Naive thymus-derived CD4-positive, alpha-beta T cell (primary cell): ENCODE results near the gene RGS19. TPM values are rescaled to one million over a fixed set of nuclear protein-coding genes. Genes with fewer than 3 reads are reported as not detected.
A peak's percentile ranks its signal among the peaks of the same experiment; 100 is the strongest.

ENCODE experiments used
- ATAC-seq: fragments of 150-1000 bp; cut with Tn5 transposase; 2 replicates; pipeline ENCODE4 v1.10.0; 2021; ENCODE audit warnings: mild to moderate bottlenecking, moderate library complexity
- CTCF ChIA-PET: fragments of 350-600 bp; sonication (Branson Sonifier 250); formaldehyde crosslinking; loops from one replicate; lab custom pipeline; 2021; ENCODE audit warnings: antibody characterized with exemption; lab: Charles Lee
- POLR2A ChIA-PET: fragments of 350-600 bp; sonication (Branson Sonifier 250); formaldehyde crosslinking; loops from one replicate; lab custom pipeline; 2021; ENCODE audit warnings: antibody characterized with exemption, inconsistent platforms; lab: Charles Lee
- DNase-seq, 9 donors: peaks; one replicate each; pipeline versions ENCODE4 v3.0.0 to v3.0.0-alpha.2; 2020 to 2022; ENCODE audit warnings: mixed read lengths in 1 of 9
- H3K27ac ChIP-seq: one replicate; pipeline ENCODE4 v1.7.0; 2013; ENCODE audit warnings: mild to moderate bottlenecking, low read depth, low read length, moderate library complexity
- H3K27me3 ChIP-seq, 2 donors: one replicate each; pipeline ENCODE4 v1.7.0; 2013; ENCODE audit warnings: low read length in 2 of 2, mild to moderate bottlenecking in 2 of 2, moderate library complexity in 2 of 2; ENCODE audit not compliant: control insufficient read depth in 2 of 2, insufficient read depth in 2 of 2
- H3K36me3 ChIP-seq, 3 experiments: 1 replicate in 2 of 3; 2 replicates in 1 of 3; pipeline ENCODE4 v1.7.0; 2013; ENCODE audit warnings: low read length in 3 of 3, mild to moderate bottlenecking in 3 of 3, moderate library complexity in 1 of 3; ENCODE audit not compliant: insufficient read depth in 3 of 3, control insufficient read depth in 2 of 3
- H3K4me1 ChIP-seq, 2 donors: one replicate each; pipeline ENCODE4 v1.7.0; 2013; ENCODE audit warnings: low read length in 2 of 2, mild to moderate bottlenecking in 2 of 2, moderate library complexity in 1 of 2; ENCODE audit not compliant: control insufficient read depth in 2 of 2, insufficient read depth in 2 of 2
- H3K4me3 ChIP-seq: 2 replicates; pipeline ENCODE4 v1.7.0; 2013; ENCODE audit warnings: mild to moderate bottlenecking, low read length
- H3K9me3 ChIP-seq, 3 experiments: 1 replicate in 2 of 3; 2 replicates in 1 of 3; pipeline ENCODE4 v1.7.0; 2013; ENCODE audit warnings: low read length in 3 of 3; ENCODE audit not compliant: control insufficient read depth in 2 of 3
- H3K27ac Mint-ChIP-seq, 9 donors: one replicate each; pipeline ENCODE4 v1.8.0; 2020 to 2022; ENCODE audit warnings: mixed read lengths in 9 of 9, mild to moderate bottlenecking in 8 of 9, moderate library complexity in 5 of 9, inconsistent platforms in 2 of 9
- H3K27me3 Mint-ChIP-seq, 5 donors: one replicate each; pipeline ENCODE4 v1.8.0; 2021 to 2022; ENCODE audit warnings: mixed read lengths in 5 of 5, mild to moderate bottlenecking in 1 of 5
- H3K36me3 Mint-ChIP-seq, 5 donors: one replicate each; pipeline ENCODE4 v1.8.0; 2020 to 2022; ENCODE audit warnings: mixed read lengths in 5 of 5, mild to moderate bottlenecking in 3 of 5, inconsistent platforms in 1 of 5
- H3K4me1 Mint-ChIP-seq, 7 donors: one replicate each; pipeline ENCODE4 v1.8.0; 2020 to 2022; ENCODE audit warnings: mixed read lengths in 7 of 7, mild to moderate bottlenecking in 3 of 7, inconsistent platforms in 1 of 7
- H3K4me3 Mint-ChIP-seq, 10 donors: one replicate each; pipeline ENCODE4 v1.8.0; 2020 to 2022; ENCODE audit warnings: mild to moderate bottlenecking in 10 of 10, mixed read lengths in 10 of 10, moderate library complexity in 6 of 10, inconsistent platforms in 2 of 10
- H3K9me3 Mint-ChIP-seq, 11 donors: one replicate each; pipeline ENCODE4 v1.8.0; 2020 to 2022; ENCODE audit warnings: mixed read lengths in 11 of 11, mild to moderate bottlenecking in 4 of 11, inconsistent platforms in 1 of 11, moderate library complexity in 1 of 11
- intact Hi-C, 2 donors: fragments of 100-400 bp; cut with micrococcal nuclease; formaldehyde crosslinking; loops; one replicate each; pipeline ENCODE4 v1.15.1; 2023
- polyA plus RNA-seq, 2 donors: library from polyadenylated mRNA; unstranded; fragments of 300-500 nt; fragmentation: Illumina TruSeq; gene quantifications; one replicate each; pipeline ENCODE4 v1.2.3, GENCODE V29; 2021
- total RNA-seq, 6 experiments: library from RNA in 5 of 6; stranded (reverse) in 5 of 6; gene quantifications; 1 replicate in 5 of 6; 2 replicates in 1 of 6; pipeline ENCODE4 v1.2.3 and lab custom pipeline; 2021 to 2026

RGS19 gene
- total and polyA plus RNA-seq, 7 experiments from 2014 or later, result 21.8 to 93.4 (median 55.2) TPM

GRCh38 chr20:64108731-64109681 is 29.7 kb upstream of the RGS19 start:
- ATAC-seq (no peak), DNase-seq (peak in 1 of 9 donors; percentile 5)
- ChIA-PET POLR2A (no interaction called here), CTCF (no interaction called here)
- no peaks in the 10 kb centered on the region for H3K4me1 ChIP-seq
- H3K4me3 Mint-ChIP-seq, result no peak overlapping the region
- intact Hi-C loops, result no loop called here
- no peak overlapping the region for H3K4me3 ChIP-seq
- no peaks in the 10 kb centered on the region for H3K36me3 Mint-ChIP-seq
- peaks cover 0 to 8% (median 0%) of the 10 kb centered on the region in 7 donors for H3K4me1 Mint-ChIP-seq
- peaks cover 0 to 4% (median 0%) of the 10 kb centered on the region in 5 donors for H3K27me3 Mint-ChIP-seq
- no peak overlapping the region for H3K27ac Mint-ChIP-seq
- H3K9me3 Mint-ChIP-seq, result no peaks in the 10 kb centered on the region
- H3K27ac ChIP-seq, result no peak overlapping the region
- no peaks in the 10 kb centered on the region for H3K9me3 ChIP-seq
- H3K27me3 ChIP-seq, result no peaks in the 10 kb centered on the region
- H3K36me3 ChIP-seq, result no peaks in the 10 kb centered on the region

GRCh38 chr20:64107736-64108457 is 28.6 kb upstream of the RGS19 start:
- Histone ChIP-seq H3K27ac (no peak overlapping the region), H3K27me3 (no peaks in the 10 kb centered on the region), H3K9me3 (no peaks in the 10 kb centered on the region), H3K36me3 (no peaks in the 10 kb centered on the region), H3K4me3 (no peak overlapping the region), H3K4me1 (no peaks in the 10 kb centered on the region)
- intact Hi-C loops, result no loop called here
- peaks cover 0 to 15% (median 4%) of the 10 kb centered on the region in 5 donors for H3K27me3 Mint-ChIP-seq
- no peaks in the 10 kb centered on the region for H3K36me3 Mint-ChIP-seq
- ATAC-seq, result peak; percentile 47
- H3K4me3 Mint-ChIP-seq, result peak overlapping the region in 1 of 10 donors; percentile 20
- ChIA-PET CTCF (interaction anchor here (0.6 kb wide), 1 partner anchor 466 kb away, joined by 3 read pairs; no protein-coding TSS in a partner anchor), POLR2A (no interaction called here)
- no peak overlapping the region for H3K27ac Mint-ChIP-seq
- no peaks in the 10 kb centered on the region for H3K9me3 Mint-ChIP-seq
- DNase-seq, result peak in 1 of 9 donors; percentile 7
- H3K4me1 Mint-ChIP-seq, result peaks cover 0 to 9% (median 2%) of the 10 kb centered on the region in 7 donors

GRCh38 chr20:64106981-64107735 is 27.8 kb upstream of the RGS19 start, which contains the start of gene NPBWR2:
Gene NPBWR2, minus strand, starts transcription at chr20:64107565. Its CDS starts 734 bp downstream, at chr20:64106831.
- Histone ChIP-seq H3K27ac (no peak within 1 kb of the TSS), H3K4me3 (no peak within 1 kb of the TSS)
- intact Hi-C loops, result no loop called here

GRCh38 chr20:64106435-64106961 is 27.2 kb upstream of the RGS19 start:
- H3K36me3 ChIP-seq, result no peaks in the 10 kb centered on the region
- peak in 2 of 9 donors; percentile 3 to 5 for DNase-seq
- CTCF ChIA-PET, result no interaction called here

More at GRCh38 chr20:64106981-64107735, 27.8 kb upstream of the RGS19 start, which contains the start of gene NPBWR2:
- Histone ChIP-seq H3K36me3 (no peaks in the 10 kb centered on the region), H3K9me3 (no peaks in the 10 kb centered on the region), H3K27me3 (no peaks in the 10 kb centered on the region), H3K4me1 (no peaks in the 10 kb centered on the region)
- ATAC-seq, result peak; percentile 71
- CTCF ChIA-PET, result interaction anchor here (0.6 kb wide), 1 partner anchor 465 kb away, joined by 3 read pairs; no protein-coding TSS in a partner anchor
- Mint-ChIP-seq H3K9me3 (no peaks in the 10 kb centered on the region), H3K27ac (peak within 1 kb of the TSS in 2 of 9 donors; percentile 9 to 28), H3K27me3 (peaks cover 0 to 19% (median 6%) of the 10 kb centered on the region in 5 donors), H3K4me3 (peak within 1 kb of the TSS in 1 of 10 donors; percentile 20), H3K4me1 (peaks cover 0 to 11% (median 5%) of the 10 kb centered on the region in 7 donors), H3K36me3 (no peaks in the 10 kb centered on the region)
- DNase-seq, result peak in 6 of 9 donors; percentile 19 to 40 (median 30)
- POLR2A ChIA-PET, result no interaction called here

GRCh38 chr20:64105846-64106434 is 26.6 kb upstream of the RGS19 start:
- peaks cover 0 to 3% of the 10 kb centered on the region in 2 donors for H3K27me3 ChIP-seq

More at GRCh38 chr20:64106435-64106961, 27.2 kb upstream of the RGS19 start:
- intact Hi-C loops, result no loop called here
- peaks cover under 1 to 10% (median 7%) of the 10 kb centered on the region in 7 donors for H3K4me1 Mint-ChIP-seq
- peaks cover under 1 to 20% (median 7%) of the 10 kb centered on the region in 5 donors for H3K27me3 Mint-ChIP-seq
- H3K4me3 Mint-ChIP-seq, result no peak overlapping the region
- Histone ChIP-seq H3K4me3 (no peak overlapping the region), H3K9me3 (no peaks in the 10 kb centered on the region), H3K4me1 (peaks cover 4 to 6% of the 10 kb centered on the region in 2 donors), H3K27me3 (no peaks in the 10 kb centered on the region), H3K27ac (no peak overlapping the region)
- H3K36me3 Mint-ChIP-seq, result no peaks in the 10 kb centered on the region
- H3K9me3 Mint-ChIP-seq, result no peaks in the 10 kb centered on the region
- H3K27ac Mint-ChIP-seq, result peak overlapping the region in 1 of 9 donors; percentile 9
- POLR2A ChIA-PET, result no interaction called here
- no peak for ATAC-seq

More at GRCh38 chr20:64105846-64106434, 26.6 kb upstream of the RGS19 start:
- Histone ChIP-seq H3K9me3 (no peaks in the 10 kb centered on the region), H3K27ac (no peak overlapping the region), H3K36me3 (no peaks in the 10 kb centered on the region), H3K4me3 (no peak overlapping the region), H3K4me1 (peaks cover 4 to 9% of the 10 kb centered on the region in 2 donors)
- ChIA-PET POLR2A (no interaction called here), CTCF (no interaction called here)
- intact Hi-C loops, result no loop called here
- Mint-ChIP-seq H3K36me3 (no peaks in the 10 kb centered on the region), H3K4me3 (no peak overlapping the region), H3K4me1 (peaks cover 6 to 14% (median 10%) of the 10 kb centered on the region in 7 donors), H3K9me3 (no peaks in the 10 kb centered on the region), H3K27ac (peak overlapping the region in 3 of 9 donors; percentile 9 to 72 (median 67)), H3K27me3 (peaks cover 4 to 26% (median 10%) of the 10 kb centered on the region in 5 donors)
- ATAC-seq, result no peak
- DNase-seq, result peak in 3 of 9 donors; percentile 4 to 18 (median 6)
